Left ventricle myocardium inferior (tissue), 1 donor: ENCODE measurements around the gene BAAT. TPM values are rescaled to one million over a fixed set of nuclear protein-coding genes. Genes with fewer than 3 reads are reported as not detected.
A peak's percentile ranks its signal among the peaks of the same experiment; 100 is the strongest.

Source experiments
- DNase-seq: peaks from one replicate; pipeline ENCODE4 v3.0.0-alpha.2; 2020
- H3K27ac ChIP-seq: fragments of 200-600 bp; replicated peaks from 2 replicates; pipeline ENCODE4 v1.8.0; 2021
- H3K27me3 ChIP-seq: fragments of 200-600 bp; 2 replicates; pipeline ENCODE4 v1.8.0; 2021; ENCODE audit warnings: low read depth
- H3K36me3 ChIP-seq: fragments of 200-600 bp; 2 replicates; pipeline ENCODE4 v1.8.0; 2021
- H3K4me1 ChIP-seq: fragments of 200-600 bp; 2 replicates; pipeline ENCODE4 v1.8.0; 2021
- H3K4me3 ChIP-seq: fragments of 200-600 bp; 2 replicates; pipeline ENCODE4 v1.8.0; 2021; ENCODE audit warnings: mild to moderate bottlenecking, moderate library complexity
- H3K9me3 ChIP-seq: fragments of 200-600 bp; replicated peaks from 2 replicates; pipeline ENCODE4 v1.8.0; 2021
- intact Hi-C: fragments of 100-400 bp; cut with micrococcal nuclease; formaldehyde crosslinking; loops from one replicate; pipeline ENCODE4 v1.11.0; 2022
- total RNA-seq: library from RNA; stranded (reverse); fragmentation: NEBNext Ultra II Directional; extraction: Animal tissue kit (Norgen Biotek cat#: 25700); gene quantifications from one replicate; pipeline ENCODE4 v1.2.1, GENCODE V29; 2021
- TF ChIP-seq, protein P1 (sequence below): fragments of 200-600 bp; IDR thresholded peaks from 2 replicates; pipeline ENCODE4 v1.8.0; 2021; ENCODE audit warnings: antibody characterized with exemption, mild to moderate bottlenecking, borderline replicate concordance
- donor health status: DM: no; HTN: yes; CAD: no; lungs with severe emphysema.

BAAT gene
- total RNA-seq, 1 donor from 2014 or later, result not detected

DNA sequence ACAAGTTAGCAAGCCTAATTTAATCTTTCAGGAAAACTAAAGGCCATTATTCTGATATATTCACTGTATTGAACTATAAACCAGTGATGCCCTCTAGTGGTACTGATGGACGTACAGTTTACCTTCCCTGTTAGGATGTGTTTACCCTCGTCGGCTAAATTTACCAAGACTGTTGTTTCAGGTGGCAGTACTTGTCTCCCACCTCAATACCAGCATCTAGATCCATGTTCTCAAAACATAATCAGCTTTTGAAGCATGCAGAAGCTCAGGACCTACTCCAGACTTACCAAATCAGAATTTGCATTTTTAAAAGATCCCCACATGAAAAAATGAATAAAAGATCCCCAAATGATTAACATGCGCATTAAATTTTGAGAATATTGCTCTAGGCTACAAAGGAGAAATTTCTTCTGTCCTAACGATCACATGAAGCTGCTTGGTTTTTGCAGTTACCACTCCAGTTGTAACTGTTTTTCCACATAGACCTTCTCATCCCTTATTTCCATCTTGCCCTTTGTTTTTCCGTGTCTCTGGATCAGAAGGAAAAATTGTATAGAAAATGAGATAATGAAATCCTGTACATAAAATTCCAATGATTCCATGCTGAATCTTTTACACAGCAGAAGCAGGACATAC is 3.2 kb upstream of the BAAT start:
- no peak overlapping the region for H3K4me3 ChIP-seq

DNA sequence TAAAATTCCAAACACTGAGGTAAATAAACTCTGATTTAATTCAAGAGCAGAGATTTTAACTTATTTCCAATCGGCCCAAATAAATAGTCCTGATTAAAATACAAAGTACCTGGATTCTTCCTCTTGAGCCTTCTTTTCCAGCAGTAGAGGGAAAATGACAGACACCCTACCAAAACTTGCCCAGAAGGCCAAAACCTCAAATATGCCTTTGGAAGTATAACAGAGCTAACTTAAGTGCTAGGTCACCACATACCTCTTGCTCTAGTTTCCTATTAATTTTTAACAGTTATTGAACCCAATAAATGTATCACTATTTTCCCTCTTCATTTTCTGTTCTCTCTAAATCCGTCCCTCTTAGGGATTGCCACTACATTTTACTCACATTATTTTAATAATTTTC is 1.4 kb downstream of the BAAT start:
- intact Hi-C loops, result no loop called here
- Histone ChIP-seq H3K4me3 (no peak overlapping the region), H3K27ac (no peak overlapping the region), H3K4me1 (no peaks in the 10 kb centered on the region), H3K36me3 (peaks cover 3% of the 10 kb centered on the region), H3K27me3 (no peaks in the 10 kb centered on the region), H3K9me3 (peaks cover 22% of the 10 kb centered on the region)
- DNase-seq, result no peak
- TF ChIP-seq, protein P1, sequence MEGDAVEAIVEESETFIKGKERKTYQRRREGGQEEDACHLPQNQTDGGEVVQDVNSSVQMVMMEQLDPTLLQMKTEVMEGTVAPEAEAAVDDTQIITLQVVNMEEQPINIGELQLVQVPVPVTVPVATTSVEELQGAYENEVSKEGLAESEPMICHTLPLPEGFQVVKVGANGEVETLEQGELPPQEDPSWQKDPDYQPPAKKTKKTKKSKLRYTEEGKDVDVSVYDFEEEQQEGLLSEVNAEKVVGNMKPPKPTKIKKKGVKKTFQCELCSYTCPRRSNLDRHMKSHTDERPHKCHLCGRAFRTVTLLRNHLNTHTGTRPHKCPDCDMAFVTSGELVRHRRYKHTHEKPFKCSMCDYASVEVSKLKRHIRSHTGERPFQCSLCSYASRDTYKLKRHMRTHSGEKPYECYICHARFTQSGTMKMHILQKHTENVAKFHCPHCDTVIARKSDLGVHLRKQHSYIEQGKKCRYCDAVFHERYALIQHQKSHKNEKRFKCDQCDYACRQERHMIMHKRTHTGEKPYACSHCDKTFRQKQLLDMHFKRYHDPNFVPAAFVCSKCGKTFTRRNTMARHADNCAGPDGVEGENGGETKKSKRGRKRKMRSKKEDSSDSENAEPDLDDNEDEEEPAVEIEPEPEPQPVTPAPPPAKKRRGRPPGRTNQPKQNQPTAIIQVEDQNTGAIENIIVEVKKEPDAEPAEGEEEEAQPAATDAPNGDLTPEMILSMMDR, result no peak

More for the DNA sequence above, 3.2 kb upstream of the BAAT start:
- TF ChIP-seq, protein P1, result peak; percentile 64
- peaks cover 29% of the 10 kb centered on the region for H3K36me3 ChIP-seq
- no peak overlapping the region for H3K27ac ChIP-seq
- DNase-seq, result no peak
- H3K4me1 ChIP-seq, result no peaks in the 10 kb centered on the region
- no peaks in the 10 kb centered on the region for H3K27me3 ChIP-seq
- intact Hi-C loops, result no loop called here
- peaks cover 26% of the 10 kb centered on the region for H3K9me3 ChIP-seq

DNA sequence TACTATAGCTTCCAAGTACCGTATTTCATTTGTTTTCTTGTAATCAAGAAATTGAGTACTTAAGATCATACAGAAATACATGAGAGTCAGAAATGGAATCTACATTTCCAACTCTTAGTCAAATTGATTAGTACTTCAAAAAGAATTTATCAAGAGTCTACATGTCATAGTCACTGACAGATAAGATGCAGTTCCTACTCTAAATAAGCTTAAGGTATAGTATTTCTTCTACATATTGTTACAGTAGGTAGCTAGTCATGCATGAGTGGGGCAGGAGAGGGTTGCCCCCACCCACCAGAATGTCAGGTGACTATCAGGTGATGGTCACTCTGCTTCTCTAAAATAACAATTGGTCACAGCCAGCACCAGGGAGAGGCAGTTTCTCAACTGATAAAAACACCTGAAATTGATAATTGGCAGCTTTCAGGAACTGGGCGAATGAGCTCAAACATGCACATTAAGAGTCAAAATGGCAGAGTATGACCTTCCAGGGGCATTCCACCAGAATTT is 2.9 kb downstream of the BAAT start:
- TF ChIP-seq, protein P1, result no peak
- peaks cover 28% of the 10 kb centered on the region for H3K9me3 ChIP-seq
- no peak overlapping the region for H3K4me3 ChIP-seq
- no peaks in the 10 kb centered on the region for H3K4me1 ChIP-seq
- H3K36me3 ChIP-seq, result no peaks in the 10 kb centered on the region
- H3K27me3 ChIP-seq, result no peaks in the 10 kb centered on the region
- H3K27ac ChIP-seq, result no peak overlapping the region
- intact Hi-C loops, result no loop called here
- DNase-seq, result no peak

DNA sequence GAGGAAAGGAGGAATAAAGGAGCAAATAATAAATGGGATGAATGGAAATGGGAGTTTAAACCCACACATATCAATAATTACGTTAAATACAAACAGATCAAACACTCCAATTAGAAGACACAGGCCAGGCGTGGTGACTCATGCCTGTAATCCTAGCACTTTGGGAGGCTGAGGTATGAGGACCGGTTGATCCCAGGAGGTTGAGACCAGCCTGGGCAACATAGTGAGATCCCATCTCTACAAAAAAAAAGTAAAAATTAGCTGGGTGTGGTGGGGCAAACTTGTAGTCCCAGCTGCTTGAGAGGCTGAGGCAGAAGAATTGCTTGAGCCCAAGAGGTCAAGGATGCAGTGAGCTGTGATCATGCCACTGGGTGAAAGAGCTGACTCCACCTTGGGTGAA is 3.7 kb downstream of the BAAT start:
- Histone ChIP-seq H3K4me3 (no peak overlapping the region), H3K36me3 (no peaks in the 10 kb centered on the region), H3K4me1 (no peaks in the 10 kb centered on the region), H3K9me3 (peaks cover 28% of the 10 kb centered on the region), H3K27me3 (no peaks in the 10 kb centered on the region), H3K27ac (no peak overlapping the region)
- intact Hi-C loops, result no loop called here
- TF ChIP-seq, protein P1, result no peak
- DNase-seq, result no peak

DNA sequence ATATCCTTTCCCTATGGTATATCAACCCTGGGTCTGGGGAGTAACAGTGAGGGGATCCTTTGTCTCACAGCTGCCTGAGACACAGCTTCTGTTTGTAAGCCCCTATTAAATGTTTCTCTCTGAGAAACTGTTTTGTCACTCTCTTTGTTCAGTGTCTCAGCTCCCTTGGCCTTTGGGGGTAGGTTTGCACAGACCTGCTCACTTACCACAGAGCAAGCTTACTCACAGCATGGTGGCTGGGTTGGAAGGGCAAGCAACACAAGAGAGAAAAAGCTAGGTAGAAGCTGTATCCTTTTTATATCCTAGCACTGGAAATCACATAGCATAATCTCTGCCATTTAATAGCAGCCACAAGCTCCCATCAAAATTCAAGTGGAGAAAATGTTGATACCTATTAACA is 4.5 kb downstream of the BAAT start:
- Histone ChIP-seq H3K27me3 (no peaks in the 10 kb centered on the region), H3K4me3 (no peak overlapping the region), H3K27ac (no peak overlapping the region), H3K9me3 (peaks cover 23% of the 10 kb centered on the region), H3K36me3 (no peaks in the 10 kb centered on the region), H3K4me1 (no peaks in the 10 kb centered on the region)
- TF ChIP-seq, protein P1, result no peak
- intact Hi-C loops, result no loop called here
- DNase-seq, result no peak
